ENCODE data around the gene ASL.
"Not testable (repeated sequence)": the region's sequence is repeated elsewhere in the genome, so short reads cannot be mapped to it uniquely, and the experiment has no call there.

ASL gene

DNA sequence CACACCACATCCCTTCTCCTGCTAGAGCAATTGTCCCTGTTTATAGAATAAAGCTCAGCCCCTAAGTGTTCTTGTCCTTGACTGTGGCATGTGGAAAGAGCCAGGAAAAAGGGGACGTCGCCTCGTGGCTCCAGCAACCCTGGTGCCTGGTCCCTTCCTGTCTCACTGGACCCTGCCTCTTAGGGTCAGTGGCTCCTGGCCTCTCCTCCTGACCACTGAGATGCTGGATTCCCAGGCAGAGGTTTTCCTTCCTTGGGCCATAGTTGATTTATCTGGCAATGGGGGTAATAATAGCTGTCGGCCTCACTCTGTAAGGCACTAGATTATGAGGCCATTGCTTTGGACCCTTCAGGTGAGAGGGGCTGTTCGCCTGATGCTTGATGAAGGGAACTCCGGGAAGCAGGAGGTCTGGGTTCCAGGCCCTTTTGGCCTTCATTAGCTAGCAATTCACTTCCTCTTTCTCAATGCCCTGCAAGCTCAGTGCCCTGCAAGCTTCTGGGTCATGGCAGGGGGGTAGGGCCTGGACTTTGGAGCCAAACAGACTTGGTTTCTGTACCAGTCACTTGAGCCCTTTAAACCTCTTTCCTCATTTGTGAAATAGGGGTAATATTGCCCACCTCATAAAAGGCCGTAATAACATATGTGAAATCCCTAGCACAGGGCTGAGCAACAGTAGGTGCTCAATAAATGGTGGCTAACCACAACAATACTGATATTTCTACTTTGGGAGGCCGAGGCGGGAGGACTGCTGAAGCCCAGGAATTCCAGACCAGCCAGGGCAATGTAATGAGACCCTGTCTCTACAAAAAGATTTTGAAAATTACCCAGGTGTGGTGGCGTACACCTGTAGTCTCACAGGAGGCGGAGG, 1.1 kb downstream of the ASL start:
- DNase-seq (ENCODE audit: low read depth): no peak

DNA sequence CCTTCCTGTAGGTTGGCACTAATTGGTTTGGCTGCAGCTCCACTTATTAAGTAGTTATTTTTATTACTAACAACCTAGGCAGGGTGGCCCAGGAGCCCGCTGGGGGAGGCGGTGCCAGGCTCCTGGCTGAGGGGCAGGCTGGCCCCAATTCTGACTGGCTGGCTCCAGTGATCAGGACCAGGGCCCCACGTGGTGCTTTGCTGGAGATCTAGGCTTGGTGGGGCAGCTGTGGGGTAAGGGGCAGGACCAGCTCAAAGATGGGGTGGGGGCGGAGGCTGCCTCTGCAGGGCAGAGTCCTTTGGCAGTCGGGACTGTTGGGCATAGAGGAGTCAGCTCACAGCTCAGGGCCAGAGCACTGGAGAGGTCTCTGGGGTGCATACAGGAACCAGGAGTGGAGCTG, 2.4 kb downstream of the ASL start:
- no peak for DNase-seq (ENCODE audit: low read depth)

GRCh38 chr7:66082083-66082482, 6.5 kb downstream of the ASL start:
- DNase-seq (ENCODE audit: low read depth): no peak

DNA sequence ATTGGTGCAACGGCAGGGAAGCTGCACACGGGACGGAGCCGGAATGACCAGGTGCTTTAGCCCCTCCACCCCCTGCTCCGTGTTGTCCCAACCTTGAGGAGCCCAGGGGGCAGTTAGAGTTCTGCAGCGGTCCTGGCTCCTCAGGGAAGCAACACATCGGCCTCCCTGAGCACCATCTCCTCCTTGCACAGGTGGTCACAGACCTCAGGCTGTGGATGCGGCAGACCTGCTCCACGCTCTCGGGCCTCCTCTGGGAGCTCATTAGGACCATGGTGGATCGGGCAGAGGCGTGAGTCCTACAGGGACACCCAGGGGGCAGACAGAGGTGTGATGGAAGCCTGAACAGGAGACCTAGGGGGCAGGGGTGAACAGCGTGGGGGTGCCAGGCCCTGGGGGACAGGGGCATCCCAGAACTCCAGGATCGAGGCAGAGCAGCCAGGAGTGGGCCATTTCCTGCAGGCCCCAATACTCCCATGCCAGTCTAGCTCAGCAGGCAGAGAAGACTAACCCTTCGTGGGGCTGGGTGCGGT, 7.3 kb downstream of the ASL start:
- DNase-seq (ENCODE audit: low read depth): no peak

- DNase-seq (ENCODE audit: low read depth): no peak
Observed at GRCh38 chr7:66083677-66084076, 8.1 kb downstream of the ASL start.

GRCh38 chr7:66088861-66089838, 13.5 kb downstream of the ASL start:
- no peak for DNase-seq (ENCODE audit: low read depth)

DNA sequence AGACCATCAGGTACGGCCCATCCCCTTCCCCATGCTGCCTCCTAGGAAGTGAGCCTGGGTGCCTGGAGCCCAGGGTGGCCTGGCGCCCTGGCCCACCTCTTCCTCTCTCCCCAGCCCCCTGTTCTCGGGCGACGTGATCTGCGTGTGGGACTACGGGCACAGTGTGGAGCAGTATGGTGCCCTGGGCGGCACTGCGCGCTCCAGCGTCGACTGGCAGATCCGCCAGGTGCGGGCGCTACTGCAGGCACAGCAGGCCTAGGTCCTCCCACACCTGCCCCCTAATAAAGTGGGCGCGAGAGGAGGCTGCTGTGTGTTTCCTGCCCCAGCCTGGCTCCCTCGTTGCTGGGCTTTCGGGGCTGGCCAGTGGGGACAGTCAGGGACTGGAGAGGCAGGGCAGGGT, 17.0 kb downstream of the ASL start:
- no peak for DNase-seq (ENCODE audit: low read depth)

DNA sequence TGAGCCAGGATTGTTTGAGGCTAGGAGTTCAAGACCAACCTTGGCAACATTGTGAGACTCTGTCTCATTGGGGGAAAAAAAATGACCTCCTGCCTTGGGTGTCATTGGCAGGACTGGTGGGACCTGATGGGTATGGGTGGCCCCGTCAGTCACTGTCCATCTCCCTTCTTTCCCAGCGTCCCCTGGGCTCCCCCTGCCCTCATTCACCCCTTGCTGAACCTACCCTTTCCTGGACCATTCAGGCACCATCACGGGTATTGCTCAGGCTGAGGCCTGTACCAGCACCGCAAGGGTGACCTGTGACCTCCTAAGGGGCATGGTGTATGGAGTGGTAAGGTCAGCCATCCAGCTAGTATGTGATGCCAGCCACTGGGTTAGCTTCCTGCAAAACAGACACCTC, 19.4 kb downstream of the ASL start:
- DNase-seq (ENCODE audit: low read depth): no peak

DNA sequence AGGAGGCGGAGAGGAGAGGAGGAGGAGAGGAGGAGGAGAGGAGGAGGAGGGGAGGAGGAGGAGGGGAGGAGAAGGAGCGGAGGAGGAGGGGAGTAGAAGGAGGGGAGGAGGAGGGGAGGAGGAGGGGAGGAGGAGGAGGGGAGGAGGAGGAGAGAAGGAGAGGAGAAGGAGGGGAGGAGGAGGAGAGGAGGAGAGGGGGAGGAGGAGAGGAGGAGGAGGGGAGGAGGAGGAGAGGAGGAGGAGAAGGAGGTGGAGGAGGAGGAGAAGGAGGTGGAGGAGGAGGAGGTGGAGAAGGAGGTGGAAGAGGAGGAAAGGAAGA, 23.6 kb downstream of the ASL start:
- no peak for DNase-seq (ENCODE audit: low read depth)

GRCh38 chr7:66099551-66100407, 24.2 kb downstream of the ASL start:
- peak; percentile 88 for DNase-seq (ENCODE audit: low read depth)

DNA sequence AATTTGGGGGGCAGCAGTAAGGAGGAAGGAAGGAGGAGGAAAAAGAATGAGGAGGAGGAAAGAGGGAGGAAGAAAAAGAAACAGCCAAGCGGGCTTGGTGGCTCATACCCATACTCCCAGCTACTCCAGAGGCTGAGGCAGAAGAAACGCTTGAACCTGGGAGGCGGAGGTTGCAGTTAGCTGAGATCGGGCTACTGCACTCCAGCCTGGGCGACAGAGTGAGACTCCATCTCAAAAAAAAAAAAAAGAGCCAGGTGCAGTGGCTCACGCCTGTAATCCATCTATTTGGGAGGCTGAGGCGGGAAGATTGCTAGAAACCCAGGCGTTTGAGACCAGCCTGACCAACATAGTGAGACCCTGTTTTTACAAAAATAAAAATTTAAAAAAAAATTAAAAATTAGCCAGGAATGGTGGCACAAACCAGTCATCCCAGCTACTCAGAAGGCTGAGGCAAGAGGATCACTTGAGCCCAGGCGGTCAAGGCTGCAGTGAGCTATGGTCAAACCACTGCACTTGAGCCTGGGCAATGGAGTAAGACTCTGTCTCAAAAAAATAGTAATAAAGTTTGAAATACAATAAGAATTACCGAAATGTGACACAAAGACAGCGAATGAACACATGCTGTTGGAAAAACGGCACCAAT, 24.9 kb downstream of the ASL start:
- DNase-seq (ENCODE audit: low read depth): no peak

GRCh38 chr7:66102168-66102567, 26.5 kb downstream of the ASL start:
- not testable (repeated sequence) for DNase-seq (ENCODE audit: low read depth)

- DNase-seq (ENCODE audit: low read depth): peak; percentile 49
Observed at GRCh38 chr7:66103994-66104393, 28.4 kb downstream of the ASL start.

DNA sequence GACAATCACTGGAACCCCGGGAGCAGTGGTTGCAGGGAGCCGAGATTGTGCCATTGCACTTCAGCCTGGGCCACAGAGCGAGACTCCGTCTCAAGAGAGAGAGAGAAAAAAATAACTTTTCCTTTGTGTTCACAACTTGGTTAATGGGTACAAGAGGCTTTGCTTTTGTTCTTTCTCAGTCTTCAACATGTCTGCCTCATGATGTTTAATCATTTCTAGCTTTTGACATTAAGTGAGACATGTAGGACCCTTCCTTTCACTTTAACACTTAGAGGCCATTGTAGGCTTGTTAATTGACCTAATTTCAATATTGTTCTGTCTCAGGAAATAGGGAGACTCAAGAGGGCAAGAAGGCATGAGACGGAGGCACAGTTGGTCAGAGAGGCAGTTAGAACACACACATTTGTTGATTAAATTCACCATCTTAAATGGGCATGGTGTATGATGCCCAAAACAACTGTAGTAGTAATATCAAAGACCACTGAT, 29.7 kb downstream of the ASL start:
- no peak for DNase-seq (ENCODE audit: low read depth)

DNA sequence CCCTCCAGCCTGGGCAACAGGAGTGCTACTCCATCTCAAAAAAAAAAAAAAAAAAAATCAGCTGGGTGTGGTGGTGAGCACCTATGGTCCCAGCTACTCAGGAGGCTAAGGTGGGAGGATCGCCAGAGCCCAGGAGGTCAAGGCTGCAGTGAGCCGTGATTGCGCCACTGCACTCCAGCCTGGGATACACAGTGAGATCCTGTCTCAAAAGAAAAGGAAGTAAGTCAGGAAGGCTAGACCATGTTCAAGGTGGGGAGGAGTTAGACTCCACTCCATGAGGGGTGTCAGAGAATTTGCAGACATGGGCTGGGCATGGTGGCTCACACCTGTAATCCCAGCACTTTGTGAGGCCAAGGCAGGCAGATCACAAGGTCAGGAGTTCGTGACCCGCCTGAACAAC, 32.8 kb downstream of the ASL start:
- DNase-seq (ENCODE audit: low read depth): not testable (repeated sequence)

DNA sequence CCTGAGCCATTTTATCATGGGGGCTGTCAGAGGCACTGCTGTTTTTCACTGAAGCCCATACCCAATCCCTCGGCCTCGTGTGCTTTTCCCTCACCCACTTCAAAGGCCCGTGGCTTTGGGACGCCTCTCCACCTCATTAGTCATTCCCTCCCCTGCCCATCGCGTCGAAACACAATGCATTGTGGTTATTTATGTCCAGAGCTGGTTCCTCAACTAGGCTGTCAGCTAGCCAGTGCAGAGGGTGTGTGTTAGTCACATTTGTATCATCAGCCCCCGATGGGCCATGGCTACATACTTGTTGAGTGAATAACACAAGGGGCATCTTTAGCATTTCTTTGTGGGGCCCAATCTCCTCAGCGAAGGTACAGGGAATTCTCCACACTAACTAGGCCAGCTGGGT, 35.2 kb downstream of the ASL start:
- peak; percentile 88 for DNase-seq (ENCODE audit: low read depth)

- peak; percentile 51 for DNase-seq (ENCODE audit: low read depth)
Observed at GRCh38 chr7:66114743-66115649, 39.4 kb downstream of the ASL start, which contains the start of gene CRCP. CRCP (plus strand) TSS chr7:66114847; CDS start chr7:66114963, 116 bp downstream.

GRCh38 chr7:66116680-66117420, 41.2 kb downstream of the ASL start:
- DNase-seq (ENCODE audit: low read depth): not testable (repeated sequence)

DNA sequence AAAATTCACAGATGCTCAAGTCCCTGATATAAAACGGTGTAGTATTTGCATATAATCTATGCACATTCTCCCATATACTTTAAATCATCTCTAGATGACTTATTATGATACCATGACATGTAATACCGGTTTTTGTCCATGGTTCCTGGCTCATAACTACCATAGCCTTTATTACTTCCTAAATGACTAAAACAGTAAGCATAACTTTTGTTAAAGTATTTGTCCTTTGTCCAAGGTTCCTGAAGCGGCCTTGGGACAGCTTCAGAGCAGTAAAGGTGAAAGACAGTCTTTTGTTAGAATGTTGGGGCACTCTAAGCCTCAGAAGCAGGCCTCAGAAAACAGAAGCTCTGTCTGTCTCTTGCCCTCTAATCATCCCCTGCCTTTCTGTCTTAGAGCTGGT, 43.0 kb downstream of the ASL start:
- no peak for DNase-seq (ENCODE audit: low read depth)
